ENCODE data around the gene NSL1. TPM values are rescaled to one million over a fixed set of nuclear protein-coding genes. Genes with fewer than 3 reads are reported as not detected.

The NSL1 gene
- total and polyA plus RNA-seq, 5 donors from 2014 or later, result 24.4 to 69.1 (median 67.0) TPM

- H3K9me3 Mint-ChIP-seq, result peaks cover 0 to 25% (median 10%) of the 10 kb centered on the region in 7 donors
- ATAC-seq (ENCODE audit: low read depth in 2 of 2), result no peak
- peaks cover 10 to 15% of the 10 kb centered on the region in 2 experiments for H3K9me3 ChIP-seq (ENCODE audit: control insufficient read depth in 2 of 2, low read length in 2 of 2)
Measured at GRCh38 chr1:212825798-212826452, 34.3 kb upstream of the NSL1 start.

GRCh38 chr1:212824201-212824600, 32.6 kb upstream of the NSL1 start:
- Mint-ChIP-seq H3K4me3 (no peak overlapping the region), H3K27ac (no peak overlapping the region), H3K27me3 (no peaks in the 10 kb centered on the region), H3K9me3 (peaks cover 0 to 25% (median 10%) of the 10 kb centered on the region in 7 donors), H3K4me1 (peaks cover 0 to 4% (median 0%) of the 10 kb centered on the region in 4 donors), H3K36me3 (peaks cover 12% of the 10 kb centered on the region)
- H3K36me3 ChIP-seq (ENCODE audit: control insufficient read depth, insufficient read depth, low read length), result no peaks in the 10 kb centered on the region
- H3K9me3 ChIP-seq (ENCODE audit: control insufficient read depth in 2 of 2, low read length in 2 of 2), result peaks cover 10 to 15% of the 10 kb centered on the region in 2 experiments
- H3K27ac ChIP-seq (ENCODE audit: insufficient read depth, low read length, poor library complexity, severe bottlenecking), result no peak overlapping the region
- no peak for ATAC-seq (ENCODE audit: low read depth in 2 of 2)
- H3K4me1 ChIP-seq (ENCODE audit: control insufficient read depth, insufficient read depth, low read length, poor library complexity, severe bottlenecking), result no peaks in the 10 kb centered on the region
- no peak for DNase-seq
- H3K27me3 ChIP-seq (ENCODE audit: control insufficient read depth, insufficient read depth, low read length), result no peaks in the 10 kb centered on the region
- H3K4me3 ChIP-seq (ENCODE audit: low read depth, low read length), result no peak overlapping the region

More at GRCh38 chr1:212825798-212826452, 34.3 kb upstream of the NSL1 start:
- H3K27me3 ChIP-seq (ENCODE audit: control insufficient read depth, insufficient read depth, low read length), result no peaks in the 10 kb centered on the region
- Mint-ChIP-seq H3K27ac (no peak overlapping the region), H3K36me3 (peaks cover 12% of the 10 kb centered on the region), H3K4me3 (no peak overlapping the region), H3K4me1 (no peaks in the 10 kb centered on the region), H3K27me3 (no peaks in the 10 kb centered on the region)
- no peak overlapping the region for H3K4me3 ChIP-seq (ENCODE audit: low read depth, low read length)
- DNase-seq, result no peak
- no peak overlapping the region for H3K27ac ChIP-seq (ENCODE audit: insufficient read depth, low read length, poor library complexity, severe bottlenecking)
- no peaks in the 10 kb centered on the region for H3K36me3 ChIP-seq (ENCODE audit: control insufficient read depth, insufficient read depth, low read length)
- no peaks in the 10 kb centered on the region for H3K4me1 ChIP-seq (ENCODE audit: control insufficient read depth, insufficient read depth, low read length, poor library complexity, severe bottlenecking)

GRCh38 chr1:212822956-212823355, 31.4 kb upstream of the NSL1 start:
- H3K9me3 ChIP-seq (ENCODE audit: control insufficient read depth in 2 of 2, low read length in 2 of 2), result peaks cover 10 to 15% of the 10 kb centered on the region in 2 experiments
- no peaks in the 10 kb centered on the region for H3K36me3 ChIP-seq (ENCODE audit: control insufficient read depth, insufficient read depth, low read length)
- Mint-ChIP-seq H3K27ac (no peak overlapping the region), H3K27me3 (no peaks in the 10 kb centered on the region), H3K36me3 (peaks cover 12% of the 10 kb centered on the region), H3K4me3 (no peak overlapping the region), H3K9me3 (peaks cover 0 to 25% (median 10%) of the 10 kb centered on the region in 7 donors), H3K4me1 (peaks cover 0 to 4% (median 0%) of the 10 kb centered on the region in 4 donors)
- H3K27ac ChIP-seq (ENCODE audit: insufficient read depth, low read length, poor library complexity, severe bottlenecking), result no peak overlapping the region
- ATAC-seq (ENCODE audit: low read depth in 2 of 2) (no peak), DNase-seq (no peak)
- no peaks in the 10 kb centered on the region for H3K27me3 ChIP-seq (ENCODE audit: control insufficient read depth, insufficient read depth, low read length)
- no peaks in the 10 kb centered on the region for H3K4me1 ChIP-seq (ENCODE audit: control insufficient read depth, insufficient read depth, low read length, poor library complexity, severe bottlenecking)
- no peak overlapping the region for H3K4me3 ChIP-seq (ENCODE audit: low read depth, low read length)

- Histone ChIP-seq H3K27ac (ENCODE audit: insufficient read depth, low read length, poor library complexity, severe bottlenecking) (no peak overlapping the region), H3K4me3 (ENCODE audit: low read depth, low read length) (no peak overlapping the region), H3K9me3 (ENCODE audit: control insufficient read depth in 2 of 2, low read length in 2 of 2) (peaks cover 8 to 11% of the 10 kb centered on the region in 2 experiments), H3K27me3 (ENCODE audit: control insufficient read depth, insufficient read depth, low read length) (no peaks in the 10 kb centered on the region), H3K4me1 (ENCODE audit: control insufficient read depth, insufficient read depth, low read length, poor library complexity, severe bottlenecking) (no peaks in the 10 kb centered on the region), H3K36me3 (ENCODE audit: control insufficient read depth, insufficient read depth, low read length) (no peaks in the 10 kb centered on the region)
- DNase-seq (no peak), ATAC-seq (ENCODE audit: low read depth in 2 of 2) (no peak)
- no peaks in the 10 kb centered on the region for H3K27me3 Mint-ChIP-seq
- H3K9me3 Mint-ChIP-seq, result peaks cover 0 to 17% (median 7%) of the 10 kb centered on the region in 7 donors
- no peak overlapping the region for H3K4me3 Mint-ChIP-seq
- no peak overlapping the region for H3K27ac Mint-ChIP-seq
- peaks cover 9% of the 10 kb centered on the region for H3K36me3 Mint-ChIP-seq
- H3K4me1 Mint-ChIP-seq, result peaks cover 0 to 4% (median 0%) of the 10 kb centered on the region in 4 donors
Measured at GRCh38 chr1:212820969-212821368, 29.4 kb upstream of the NSL1 start.

- no peak for DNase-seq
- H3K36me3 ChIP-seq (ENCODE audit: control insufficient read depth, insufficient read depth, low read length), result peaks cover 5% of the 10 kb centered on the region
- Mint-ChIP-seq H3K4me3 (no peak overlapping the region), H3K36me3 (peaks cover 7% of the 10 kb centered on the region), H3K27ac (no peak overlapping the region), H3K4me1 (peaks cover 0 to 4% (median 0%) of the 10 kb centered on the region in 4 donors), H3K27me3 (no peaks in the 10 kb centered on the region), H3K9me3 (peaks cover 0 to 7% (median 2%) of the 10 kb centered on the region in 7 donors)
- no peaks in the 10 kb centered on the region for H3K27me3 ChIP-seq (ENCODE audit: control insufficient read depth, insufficient read depth, low read length)
- no peak overlapping the region for H3K4me3 ChIP-seq (ENCODE audit: low read depth, low read length)
- no peaks in the 10 kb centered on the region for H3K4me1 ChIP-seq (ENCODE audit: control insufficient read depth, insufficient read depth, low read length, poor library complexity, severe bottlenecking)
- ATAC-seq (ENCODE audit: low read depth in 2 of 2), result no peak
- no peak overlapping the region for H3K27ac ChIP-seq (ENCODE audit: insufficient read depth, low read length, poor library complexity, severe bottlenecking)
- no peaks in the 10 kb centered on the region for H3K9me3 ChIP-seq (ENCODE audit: control insufficient read depth in 2 of 2, low read length in 2 of 2)
Measured at GRCh38 chr1:212819726-212820125, 28.1 kb upstream of the NSL1 start.

GRCh38 chr1:212816567-212817278, 25.1 kb upstream of the NSL1 start:
- Histone ChIP-seq H3K4me3 (ENCODE audit: low read depth, low read length) (no peak overlapping the region), H3K4me1 (ENCODE audit: control insufficient read depth, insufficient read depth, low read length, poor library complexity, severe bottlenecking) (no peaks in the 10 kb centered on the region), H3K9me3 (ENCODE audit: control insufficient read depth in 2 of 2, low read length in 2 of 2) (no peaks in the 10 kb centered on the region), H3K36me3 (ENCODE audit: control insufficient read depth, insufficient read depth, low read length) (peaks cover 7% of the 10 kb centered on the region), H3K27ac (ENCODE audit: insufficient read depth, low read length, poor library complexity, severe bottlenecking) (no peak overlapping the region), H3K27me3 (ENCODE audit: control insufficient read depth, insufficient read depth, low read length) (no peaks in the 10 kb centered on the region)
- Mint-ChIP-seq H3K27me3 (no peaks in the 10 kb centered on the region), H3K36me3 (peaks cover 3% of the 10 kb centered on the region), H3K9me3 (no peaks in the 10 kb centered on the region), H3K4me3 (no peak overlapping the region), H3K27ac (no peak overlapping the region), H3K4me1 (peaks cover 0 to 4% (median 0%) of the 10 kb centered on the region in 4 donors)
- ATAC-seq (ENCODE audit: low read depth in 2 of 2), result no peak
- no peak for DNase-seq

GRCh38 chr1:212814537-212815334, 23.2 kb upstream of the NSL1 start:
- H3K27me3 Mint-ChIP-seq, result no peaks in the 10 kb centered on the region
- no peak overlapping the region for H3K4me3 ChIP-seq (ENCODE audit: low read depth, low read length)
- no peaks in the 10 kb centered on the region for H3K9me3 Mint-ChIP-seq
- ATAC-seq (ENCODE audit: low read depth in 2 of 2) (no peak), DNase-seq (peak in 1 of 3 donors; percentile 35)
- no peaks in the 10 kb centered on the region for H3K4me1 ChIP-seq (ENCODE audit: control insufficient read depth, insufficient read depth, low read length, poor library complexity, severe bottlenecking)
- H3K4me1 Mint-ChIP-seq, result peaks cover 0 to 2% (median 0%) of the 10 kb centered on the region in 4 donors
- H3K27me3 ChIP-seq (ENCODE audit: control insufficient read depth, insufficient read depth, low read length), result no peaks in the 10 kb centered on the region
- no peaks in the 10 kb centered on the region for H3K9me3 ChIP-seq (ENCODE audit: control insufficient read depth in 2 of 2, low read length in 2 of 2)
- H3K36me3 ChIP-seq (ENCODE audit: control insufficient read depth, insufficient read depth, low read length), result peaks cover 7% of the 10 kb centered on the region
- H3K27ac ChIP-seq (ENCODE audit: insufficient read depth, low read length, poor library complexity, severe bottlenecking), result no peak overlapping the region
- no peak overlapping the region for H3K27ac Mint-ChIP-seq
- peaks cover 3% of the 10 kb centered on the region for H3K36me3 Mint-ChIP-seq
- no peak overlapping the region for H3K4me3 Mint-ChIP-seq
